HG03095 (cell line): ENCODE results near the gene HDAC11.
"Not testable (repeated sequence)": the region's sequence is repeated elsewhere in the genome, so short reads cannot be mapped to it uniquely, and the experiment has no call there.

Experiments
- ATAC-seq: cut with Tn5 transposase; IDR thresholded peaks from one replicate; pipeline ENCODE4 v1.9.1; 2021; ENCODE audit warnings: moderate library complexity; ENCODE audit not compliant: unreplicated experiment

HDAC11 gene

GRCh38 chr3:13521749-13522148, 41.6 kb downstream of the HDAC11 start:
- ATAC-seq = not testable (repeated sequence)

DNA sequence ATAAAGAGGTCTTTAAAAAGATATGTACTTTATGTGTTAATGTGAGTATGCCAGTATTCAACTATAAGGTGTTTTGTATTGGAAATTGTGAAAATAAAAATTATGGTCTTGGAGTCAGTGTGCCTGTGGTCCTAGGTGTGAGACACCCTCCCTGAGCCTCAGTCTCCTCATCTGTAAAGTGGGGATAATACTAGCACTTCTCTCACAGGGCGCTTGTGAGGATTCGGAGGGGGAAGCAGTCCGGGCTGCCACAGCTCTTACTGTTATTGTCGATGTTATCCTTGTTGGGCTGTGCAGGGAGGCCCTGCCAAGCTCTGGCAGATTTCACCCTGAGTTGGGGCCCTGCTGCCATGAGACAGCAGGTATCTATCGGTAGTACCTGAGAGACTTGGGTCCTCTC, 42.1 kb downstream of the HDAC11 start:
- no peak for ATAC-seq

GRCh38 chr3:13524979-13525669, 45.0 kb downstream of the HDAC11 start:
- ATAC-seq = no peak

- ATAC-seq = no peak
Observed at GRCh38 chr3:13525827-13526625, 45.9 kb downstream of the HDAC11 start.

- ATAC-seq = no peak
Observed at GRCh38 chr3:13526626-13526949, 46.5 kb downstream of the HDAC11 start.

- no peak for ATAC-seq
Observed at GRCh38 chr3:13528217-13528867, 48.2 kb downstream of the HDAC11 start.

DNA sequence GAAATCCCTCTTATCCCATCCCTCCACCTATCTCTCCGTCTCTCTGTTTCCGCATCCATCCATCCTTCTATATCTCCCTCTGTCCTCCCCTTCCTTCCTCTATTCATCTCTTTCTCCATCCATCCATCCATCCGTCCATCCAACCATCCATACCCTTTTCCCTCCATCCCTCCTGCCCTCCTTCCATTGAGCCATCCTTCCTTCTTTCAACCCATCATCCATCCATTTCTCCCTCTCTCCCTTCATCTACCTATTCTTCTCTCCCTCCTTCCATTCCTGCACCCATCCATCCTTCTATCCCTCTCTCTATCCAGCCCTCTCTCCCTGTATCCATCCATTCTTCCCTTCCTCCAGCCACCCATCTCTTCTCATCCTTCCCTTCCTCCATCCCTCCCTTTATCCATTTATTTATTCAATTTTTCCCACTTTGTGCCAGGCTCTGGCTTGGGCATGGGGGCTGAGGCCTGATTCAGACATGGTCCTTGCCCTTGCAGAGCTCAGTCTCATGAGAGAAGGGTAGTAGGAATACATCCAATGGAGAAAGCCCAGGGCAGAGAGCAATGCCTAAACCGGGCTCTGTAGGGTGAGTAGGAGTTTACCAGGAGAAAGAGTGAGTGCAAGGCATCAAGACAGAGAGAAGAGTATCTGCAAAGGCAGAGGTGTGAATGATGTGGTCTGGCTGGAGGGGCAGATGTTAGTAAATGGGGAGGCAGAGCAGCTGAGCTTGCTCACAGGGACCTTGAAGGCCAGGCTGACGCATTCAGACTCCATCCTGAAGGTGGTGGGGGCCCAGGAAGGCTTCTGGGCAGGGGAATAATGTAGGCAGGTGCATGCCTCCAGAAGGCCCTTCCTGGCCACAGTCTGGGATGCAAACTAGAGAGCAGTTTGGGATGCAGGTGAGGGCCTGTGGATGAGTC, 49.3 kb downstream of the HDAC11 start:
- ATAC-seq = no peak

GRCh38 chr3:13530241-13531009, 50.3 kb downstream of the HDAC11 start:
- no peak for ATAC-seq

DNA sequence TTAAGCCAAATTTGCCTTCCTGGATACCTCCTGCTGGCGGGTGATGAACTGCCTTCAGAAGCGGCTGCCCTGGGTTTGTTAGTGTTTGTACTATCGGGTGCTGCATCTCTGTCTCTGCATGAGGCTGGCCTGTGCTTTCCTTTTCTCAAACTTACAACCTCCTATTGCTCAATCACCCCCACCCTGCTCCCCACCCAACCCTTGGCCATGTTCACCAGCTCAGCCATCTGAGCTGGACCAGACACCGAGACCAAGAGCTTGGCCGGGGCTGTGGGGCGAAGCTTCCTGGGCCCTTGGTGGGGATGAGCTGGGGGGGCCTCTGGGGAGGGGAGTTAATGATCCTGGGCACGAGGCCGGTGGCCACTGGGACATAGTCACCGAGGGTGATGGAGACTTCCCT, 52.0 kb downstream of the HDAC11 start:
- ATAC-seq = no peak

DNA sequence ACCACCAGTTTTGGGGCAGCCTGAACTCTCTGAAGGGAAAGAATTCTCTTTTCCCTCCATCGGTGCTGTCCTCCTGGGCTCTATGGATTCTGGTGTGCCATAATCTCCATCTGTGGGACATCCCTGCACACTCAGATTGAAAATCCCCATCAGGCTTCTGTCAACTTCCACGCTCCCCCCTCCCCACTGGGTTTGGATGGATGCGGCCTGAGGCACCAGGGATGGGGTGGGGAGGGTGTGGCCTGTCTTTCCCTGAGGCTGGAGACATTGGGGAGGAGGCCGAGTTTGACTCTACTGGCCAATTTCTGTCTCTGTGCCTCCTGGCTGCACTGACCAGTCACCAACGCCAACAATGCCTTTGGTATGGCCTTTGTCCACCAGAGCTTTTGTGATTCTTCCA, 52.5 kb downstream of the HDAC11 start:
- ATAC-seq = no peak

GRCh38 chr3:13533885-13534301, 53.8 kb downstream of the HDAC11 start:
- no peak for ATAC-seq

GRCh38 chr3:13535526-13535875, 55.4 kb downstream of the HDAC11 start:
- ATAC-seq = no peak

DNA sequence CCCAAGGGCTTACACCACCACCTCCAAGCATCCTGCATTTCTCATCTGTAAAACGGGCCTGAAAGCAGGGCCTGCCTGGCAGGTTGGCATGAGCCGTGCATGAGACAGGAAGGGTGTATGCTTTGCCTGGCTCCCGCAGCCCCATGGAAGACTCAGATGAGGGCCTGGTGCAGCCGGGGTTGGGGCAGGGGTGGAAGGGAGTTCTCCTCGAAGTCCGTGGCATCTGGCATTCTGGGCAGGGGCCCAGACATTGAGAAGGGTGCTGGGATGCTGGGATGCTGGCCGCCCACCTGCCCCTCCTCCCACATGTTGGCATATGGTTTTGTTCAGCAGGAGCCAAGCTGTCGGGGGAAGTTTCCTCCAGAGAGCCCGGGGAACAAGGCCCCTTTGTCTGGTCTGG, 55.8 kb downstream of the HDAC11 start:
- no peak for ATAC-seq

- ATAC-seq = no peak
Observed at GRCh38 chr3:13536432-13536831, 56.3 kb downstream of the HDAC11 start.

DNA sequence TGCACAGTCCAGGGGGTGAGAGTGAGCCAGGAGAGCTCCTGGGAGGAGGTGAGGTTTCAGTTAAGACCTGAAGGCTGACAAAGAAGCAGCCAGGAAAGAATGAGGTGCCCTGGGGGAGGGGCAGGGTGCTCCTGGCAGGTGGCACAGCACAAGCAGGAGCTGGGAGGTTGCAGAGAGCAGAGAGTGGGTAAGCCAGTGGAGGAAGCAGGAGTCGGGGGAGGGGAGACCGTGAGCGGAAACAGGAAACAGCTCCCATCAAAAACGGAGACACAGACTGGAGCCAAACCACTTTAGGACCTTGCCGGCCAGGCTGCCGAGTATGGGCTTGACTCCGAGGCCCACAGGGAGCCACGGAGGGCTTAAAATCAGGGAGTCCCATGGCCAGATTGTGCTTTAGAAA, 56.7 kb downstream of the HDAC11 start:
- ATAC-seq = no peak

DNA sequence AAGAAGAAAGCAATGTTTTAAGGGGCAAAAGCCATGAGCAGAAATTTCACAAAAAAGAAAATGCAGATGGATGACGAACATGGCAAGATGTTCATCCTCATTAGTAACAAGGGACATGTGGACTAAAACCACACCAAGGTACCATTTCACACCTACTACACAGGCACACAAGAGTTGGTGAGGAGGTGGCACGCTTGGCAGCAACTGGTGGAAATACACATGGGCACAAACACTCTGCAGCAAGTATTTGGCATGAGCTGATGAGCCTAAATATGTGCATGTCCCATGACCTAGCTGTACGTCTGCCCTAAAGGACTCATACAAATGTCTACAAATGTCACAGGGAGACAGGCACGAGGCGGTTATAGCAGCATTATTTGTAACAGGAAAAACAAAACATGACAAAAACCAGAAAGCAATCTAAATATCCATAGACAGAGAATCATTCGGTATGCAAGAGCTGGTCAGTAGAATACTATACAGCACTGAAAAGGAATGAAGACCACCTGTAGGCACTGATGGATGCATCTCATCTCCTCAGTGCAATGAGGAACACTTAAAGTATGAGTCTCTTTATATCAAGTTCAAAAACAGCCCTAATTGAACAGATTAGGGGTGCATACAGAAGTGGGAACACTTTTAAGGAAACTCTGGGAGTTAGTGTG, 57.3 kb downstream of the HDAC11 start:
- ATAC-seq = no peak

GRCh38 chr3:13537909-13538296, 57.8 kb downstream of the HDAC11 start:
- ATAC-seq = no peak

GRCh38 chr3:13538520-13539291, 58.6 kb downstream of the HDAC11 start:
- no peak for ATAC-seq

- no peak for ATAC-seq
Observed at GRCh38 chr3:13539292-13539638, 59.2 kb downstream of the HDAC11 start.
